ENCODE results near the gene TP53TG5.

The TP53TG5 gene

DNA sequence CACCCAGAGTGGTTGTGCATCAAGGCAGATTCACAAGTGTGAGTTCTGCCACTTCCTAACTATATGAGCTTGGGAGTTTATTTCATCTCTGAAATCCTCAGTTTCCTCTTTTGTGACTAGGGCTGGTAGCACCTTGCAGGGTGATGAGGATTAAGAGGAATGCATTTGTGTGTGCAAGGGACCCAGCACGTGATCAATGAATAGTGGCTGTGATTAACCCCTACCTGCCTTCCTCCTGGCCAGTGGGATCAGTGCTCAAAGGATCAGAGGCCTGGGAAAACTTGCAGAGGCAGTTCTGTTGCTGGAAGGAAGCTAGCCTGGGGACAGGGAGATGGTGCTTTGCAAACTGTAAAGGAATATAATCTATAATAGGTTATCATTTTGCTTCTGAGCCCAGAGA is 37.2 kb downstream of the TP53TG5 start:
- TF ChIP-seq CTCF (IDR thresholded peaks at IDR 0.05; ENCODE audit: insufficient read depth, low read length, missing control alignments), result no peak
- DNase-seq (ENCODE audit: low read depth, low spot score), result no peak
- ChIA-PET POLR2A (interaction anchor here (1.2 kb wide), 1 partner anchor 17 kb away, joined by 5 read pairs; no protein-coding TSS in a partner anchor), CTCF (interaction anchor here (0.8 to 3.0 kb wide), 5 partner anchors 14 to 95 kb away, joined by 3 to 19 read pairs (median 9); partner anchors contain the start of gene SYS1)
- no peak overlapping the region for H3K4me3 ChIP-seq (ENCODE audit: low read depth, low read length)

DNA sequence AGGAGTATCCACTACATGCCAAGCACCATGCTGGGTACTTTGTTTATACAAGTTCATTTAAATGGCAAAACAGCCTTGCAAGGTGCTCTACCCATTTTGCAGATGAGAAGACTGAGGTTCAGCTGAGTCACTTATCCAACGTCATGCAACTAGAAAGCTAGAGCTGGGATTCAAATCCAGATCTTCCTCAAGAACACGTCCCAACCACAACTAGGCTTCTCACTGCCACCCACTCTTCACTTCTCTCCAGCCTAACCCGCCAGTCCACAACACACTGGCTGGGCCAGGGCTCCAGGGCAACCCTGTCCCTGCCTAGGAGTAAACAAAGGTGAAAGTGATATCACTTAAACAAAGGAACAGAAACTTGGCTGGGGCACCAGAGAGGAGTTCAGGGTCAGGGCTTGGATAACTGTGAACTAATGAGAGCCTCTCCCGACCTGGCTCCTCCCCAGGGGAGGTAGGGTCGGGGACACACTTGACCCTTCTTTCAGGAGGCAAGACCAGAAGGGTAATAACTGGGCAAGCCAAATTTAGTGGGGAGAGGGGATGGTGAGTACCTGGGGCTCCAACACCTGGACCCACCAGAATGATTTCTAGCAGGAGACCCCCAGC is 37.8 kb downstream of the TP53TG5 start:
- DNase-seq (ENCODE audit: low read depth, low spot score), result no peak
- TF ChIP-seq CTCF (IDR thresholded peaks at IDR 0.05; ENCODE audit: insufficient read depth, low read length, missing control alignments), result no peak
- H3K4me3 ChIP-seq (ENCODE audit: low read depth, low read length), result no peak overlapping the region
- CTCF ChIA-PET, result interaction anchor here (1.2 to 3.0 kb wide), 5 partner anchors 19 to 96 kb away, joined by 4 to 19 read pairs (median 9); partner anchors contain the start of gene SYS1
- POLR2A ChIA-PET, result no interaction called here

DNA sequence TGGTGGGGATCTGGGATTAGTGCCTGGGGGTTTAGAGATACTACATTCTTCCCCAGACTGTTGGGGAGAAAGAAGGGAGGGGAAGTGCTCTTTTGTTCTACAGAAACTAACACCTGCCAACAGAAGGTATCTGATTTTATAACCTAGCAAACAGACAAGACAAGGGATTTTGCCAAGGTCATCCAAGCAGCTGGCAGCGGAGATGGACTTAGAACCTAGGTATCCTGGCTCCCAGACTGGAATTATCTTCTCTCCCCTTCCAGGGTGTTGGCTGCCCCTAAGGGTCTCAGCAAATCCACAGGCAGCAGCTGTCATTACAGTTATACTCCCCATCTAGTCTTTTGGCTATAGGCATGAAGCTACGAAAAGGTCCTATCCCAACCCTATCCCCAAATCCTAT is 38.3 kb downstream of the TP53TG5 start:
- DNase-seq (ENCODE audit: low read depth, low spot score), result no peak
- ChIA-PET POLR2A (interaction anchor here (3.8 kb wide), 1 partner anchor 8 kb away, joined by 91 read pairs; the partner anchor contains the start of gene SDC4), CTCF (interaction anchor here (1.2 to 3.0 kb wide), 4 partner anchors 19 to 97 kb away, joined by 4 to 15 read pairs (median 5); partner anchors contain the start of gene SYS1)
- no peak for TF ChIP-seq CTCF (IDR thresholded peaks at IDR 0.05; ENCODE audit: insufficient read depth, low read length, missing control alignments)
- no peak overlapping the region for H3K4me3 ChIP-seq (ENCODE audit: low read depth, low read length)

DNA sequence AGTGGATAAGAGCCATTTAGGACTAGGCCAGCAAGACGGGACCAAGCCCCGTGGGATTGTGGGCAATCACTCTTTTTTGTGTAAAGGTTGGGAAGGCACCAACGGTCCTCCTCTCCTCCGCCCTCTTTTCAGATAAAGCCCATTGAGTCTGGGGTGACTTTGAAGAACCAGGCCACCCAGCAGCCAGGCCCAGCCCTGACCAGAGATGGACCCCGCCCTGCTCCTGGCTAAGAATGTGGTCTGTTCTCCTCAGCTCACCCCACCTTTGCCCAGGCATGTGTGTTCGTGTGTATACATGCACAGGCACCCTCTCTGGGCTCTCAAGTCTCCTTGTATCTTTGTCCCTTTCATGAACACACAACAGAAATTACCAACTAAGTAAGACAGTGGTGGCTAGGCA is 39.0 kb downstream of the TP53TG5 start:
- POLR2A ChIA-PET, result interaction anchor here (3.8 kb wide), 1 partner anchor 8 kb away, joined by 91 read pairs; the partner anchor contains the start of gene SDC4
- H3K4me3 ChIP-seq (ENCODE audit: low read depth, low read length), result no peak overlapping the region
- DNase-seq (ENCODE audit: low read depth, low spot score), result no peak
- TF ChIP-seq CTCF (IDR thresholded peaks at IDR 0.05; ENCODE audit: insufficient read depth, low read length, missing control alignments), result no peak
- CTCF ChIA-PET, result interaction anchor here (1.0 to 7.5 kb wide), 6 partner anchors 13 to 98 kb away, joined by 4 to 74 read pairs (median 4); partner anchors contain the start of gene SYS1

DNA sequence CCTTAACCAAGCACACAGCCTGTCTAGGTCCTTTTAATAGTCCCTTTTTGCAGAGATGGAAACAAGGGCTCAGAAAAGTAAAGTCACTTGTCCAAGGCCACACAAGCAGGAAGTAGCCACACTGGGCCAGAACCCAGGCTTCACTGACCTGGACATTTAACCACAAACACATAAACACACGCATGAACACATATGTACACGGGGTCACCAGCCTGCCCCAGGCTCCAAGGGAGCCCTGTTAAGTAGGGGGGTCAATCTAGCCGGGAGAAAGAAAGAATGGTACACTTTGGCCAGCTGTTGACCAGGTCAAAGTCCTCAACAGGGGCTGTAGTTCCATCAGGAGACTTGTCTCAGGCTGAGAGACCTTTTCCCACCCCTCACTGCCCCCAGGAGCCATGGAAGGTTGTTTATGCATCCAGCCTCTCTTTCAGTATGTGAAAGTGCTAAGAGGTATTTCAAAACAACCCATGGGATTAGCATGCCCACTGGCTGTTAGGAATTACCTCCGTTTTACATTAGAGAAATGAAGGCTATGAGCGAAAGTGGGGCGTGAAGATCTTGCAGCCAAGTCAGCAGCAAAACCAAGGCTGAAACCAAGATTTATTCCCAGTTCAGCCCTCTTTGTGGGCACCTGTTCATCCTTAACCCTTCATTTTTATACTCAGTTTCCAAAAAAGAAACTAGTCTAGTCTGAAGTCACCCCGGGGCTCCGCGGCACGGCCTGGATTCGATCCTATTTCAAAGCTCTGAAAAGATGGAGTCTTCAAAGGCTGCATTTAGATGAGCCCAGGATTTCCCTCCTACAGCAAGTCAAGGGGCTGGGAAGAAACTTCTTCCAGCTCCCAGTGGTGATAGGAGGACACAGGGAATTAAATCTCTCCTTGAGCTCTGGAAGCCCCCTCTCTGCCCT is 39.7 kb downstream of the TP53TG5 start:
- ChIA-PET POLR2A (interaction anchor here (0.5 to 3.8 kb wide), 4 partner anchors 9 to 441 kb away, joined by 3 to 91 read pairs (median 4); partner anchors contain the start of gene SDC4), CTCF (interaction anchor here (1.0 to 7.5 kb wide), 9 partner anchors 12 to 99 kb away, joined by 3 to 74 read pairs (median 5); partner anchors contain the start of gene PIGT)
- TF ChIP-seq CTCF (IDR thresholded peaks at IDR 0.05; ENCODE audit: insufficient read depth, low read length, missing control alignments), result no peak
- H3K4me3 ChIP-seq (ENCODE audit: low read depth, low read length), result no peak overlapping the region; the same call in 1 of the 2 replicates
- no peak for DNase-seq (ENCODE audit: low read depth, low spot score)

All from AG04449 (cell line).